ENCODE measurements around the gene IGSF6.

IGSF6 gene

DNA sequence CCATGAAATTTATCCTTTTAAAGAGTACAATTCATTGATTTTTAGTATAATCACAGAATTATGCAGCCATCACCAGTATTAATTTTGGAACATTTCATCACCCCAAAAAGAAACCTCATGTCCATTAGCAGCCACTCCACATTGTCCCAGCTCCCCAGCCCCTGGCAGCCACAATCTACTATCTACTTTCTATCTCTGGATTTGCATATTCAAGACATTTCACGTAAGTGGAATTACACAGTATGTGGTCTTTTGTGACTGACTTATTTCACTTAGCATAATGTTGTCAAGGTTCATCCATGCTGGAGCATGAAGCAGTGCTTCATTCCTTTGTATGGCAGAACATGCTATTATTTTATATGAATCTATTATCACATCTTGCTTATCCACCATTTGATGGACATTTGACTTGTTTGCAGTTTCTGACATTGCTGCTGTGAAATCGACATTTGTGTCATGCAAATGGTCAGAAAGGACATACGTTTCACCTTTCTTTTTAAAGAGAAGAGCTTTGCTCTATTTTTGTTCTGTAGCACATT is 42.3 kb downstream of the IGSF6 start:
- no peak overlapping the region for H3K4me3 ChIP-seq (ENCODE audit: low read depth, low read length)
- ChIA-PET POLR2A (interaction anchor here (1.0 kb wide), 1 partner anchor 19 kb away, joined by 5 read pairs; no protein-coding TSS in a partner anchor), CTCF (interaction anchor here (0.6 to 1.6 kb wide), 3 partner anchors 44 to 1824 kb away, joined by 3 read pairs; no protein-coding TSS in a partner anchor)
- H3K27ac ChIP-seq (ENCODE audit: extremely low read depth, low read depth, low read length): no peak overlapping the region
- no peaks in the 10 kb centered on the region; a peak in 1 of 3 replicates for H3K36me3 ChIP-seq (ENCODE audit: control insufficient read depth in 2 of 2, insufficient read depth in 1 of 2, low read length in 2 of 2)
- peaks cover 33% of the 10 kb centered on the region for H3K4me1 ChIP-seq (ENCODE audit: control insufficient read depth, insufficient read depth, low read length)
- no peaks in the 10 kb centered on the region for H3K9me3 ChIP-seq (ENCODE audit: control insufficient read depth, insufficient read depth, low read depth, low read length)
- TF ChIP-seq, protein P1, sequence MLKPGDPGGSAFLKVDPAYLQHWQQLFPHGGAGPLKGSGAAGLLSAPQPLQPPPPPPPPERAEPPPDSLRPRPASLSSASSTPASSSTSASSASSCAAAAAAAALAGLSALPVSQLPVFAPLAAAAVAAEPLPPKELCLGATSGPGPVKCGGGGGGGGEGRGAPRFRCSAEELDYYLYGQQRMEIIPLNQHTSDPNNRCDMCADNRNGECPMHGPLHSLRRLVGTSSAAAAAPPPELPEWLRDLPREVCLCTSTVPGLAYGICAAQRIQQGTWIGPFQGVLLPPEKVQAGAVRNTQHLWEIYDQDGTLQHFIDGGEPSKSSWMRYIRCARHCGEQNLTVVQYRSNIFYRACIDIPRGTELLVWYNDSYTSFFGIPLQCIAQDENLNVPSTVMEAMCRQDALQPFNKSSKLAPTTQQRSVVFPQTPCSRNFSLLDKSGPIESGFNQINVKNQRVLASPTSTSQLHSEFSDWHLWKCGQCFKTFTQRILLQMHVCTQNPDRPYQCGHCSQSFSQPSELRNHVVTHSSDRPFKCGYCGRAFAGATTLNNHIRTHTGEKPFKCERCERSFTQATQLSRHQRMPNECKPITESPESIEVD (tag by site-specific recombination; IDR thresholded peaks at IDR 0.05): no peak
- TF ChIP-seq TRIM28 (IDR thresholded peaks at IDR 0.05; ENCODE audit: borderline replicate concordance, low read length) (no peak), REPIN1 (tag by site-specific recombination; IDR thresholded peaks at IDR 0.05; ENCODE audit: low read depth) (no peak), ZBTB17 (tag by site-specific recombination; IDR thresholded peaks at IDR 0.05) (no peak), EGR2 (tag by site-specific recombination; IDR thresholded peaks at IDR 0.05; ENCODE audit: low read depth) (no peak), ZNF426 (tag by site-specific recombination; IDR thresholded peaks at IDR 0.05) (no peak), ZNF660 (tag by site-specific recombination; IDR thresholded peaks at IDR 0.05) (no peak)
- TF ChIP-seq, protein P2, sequence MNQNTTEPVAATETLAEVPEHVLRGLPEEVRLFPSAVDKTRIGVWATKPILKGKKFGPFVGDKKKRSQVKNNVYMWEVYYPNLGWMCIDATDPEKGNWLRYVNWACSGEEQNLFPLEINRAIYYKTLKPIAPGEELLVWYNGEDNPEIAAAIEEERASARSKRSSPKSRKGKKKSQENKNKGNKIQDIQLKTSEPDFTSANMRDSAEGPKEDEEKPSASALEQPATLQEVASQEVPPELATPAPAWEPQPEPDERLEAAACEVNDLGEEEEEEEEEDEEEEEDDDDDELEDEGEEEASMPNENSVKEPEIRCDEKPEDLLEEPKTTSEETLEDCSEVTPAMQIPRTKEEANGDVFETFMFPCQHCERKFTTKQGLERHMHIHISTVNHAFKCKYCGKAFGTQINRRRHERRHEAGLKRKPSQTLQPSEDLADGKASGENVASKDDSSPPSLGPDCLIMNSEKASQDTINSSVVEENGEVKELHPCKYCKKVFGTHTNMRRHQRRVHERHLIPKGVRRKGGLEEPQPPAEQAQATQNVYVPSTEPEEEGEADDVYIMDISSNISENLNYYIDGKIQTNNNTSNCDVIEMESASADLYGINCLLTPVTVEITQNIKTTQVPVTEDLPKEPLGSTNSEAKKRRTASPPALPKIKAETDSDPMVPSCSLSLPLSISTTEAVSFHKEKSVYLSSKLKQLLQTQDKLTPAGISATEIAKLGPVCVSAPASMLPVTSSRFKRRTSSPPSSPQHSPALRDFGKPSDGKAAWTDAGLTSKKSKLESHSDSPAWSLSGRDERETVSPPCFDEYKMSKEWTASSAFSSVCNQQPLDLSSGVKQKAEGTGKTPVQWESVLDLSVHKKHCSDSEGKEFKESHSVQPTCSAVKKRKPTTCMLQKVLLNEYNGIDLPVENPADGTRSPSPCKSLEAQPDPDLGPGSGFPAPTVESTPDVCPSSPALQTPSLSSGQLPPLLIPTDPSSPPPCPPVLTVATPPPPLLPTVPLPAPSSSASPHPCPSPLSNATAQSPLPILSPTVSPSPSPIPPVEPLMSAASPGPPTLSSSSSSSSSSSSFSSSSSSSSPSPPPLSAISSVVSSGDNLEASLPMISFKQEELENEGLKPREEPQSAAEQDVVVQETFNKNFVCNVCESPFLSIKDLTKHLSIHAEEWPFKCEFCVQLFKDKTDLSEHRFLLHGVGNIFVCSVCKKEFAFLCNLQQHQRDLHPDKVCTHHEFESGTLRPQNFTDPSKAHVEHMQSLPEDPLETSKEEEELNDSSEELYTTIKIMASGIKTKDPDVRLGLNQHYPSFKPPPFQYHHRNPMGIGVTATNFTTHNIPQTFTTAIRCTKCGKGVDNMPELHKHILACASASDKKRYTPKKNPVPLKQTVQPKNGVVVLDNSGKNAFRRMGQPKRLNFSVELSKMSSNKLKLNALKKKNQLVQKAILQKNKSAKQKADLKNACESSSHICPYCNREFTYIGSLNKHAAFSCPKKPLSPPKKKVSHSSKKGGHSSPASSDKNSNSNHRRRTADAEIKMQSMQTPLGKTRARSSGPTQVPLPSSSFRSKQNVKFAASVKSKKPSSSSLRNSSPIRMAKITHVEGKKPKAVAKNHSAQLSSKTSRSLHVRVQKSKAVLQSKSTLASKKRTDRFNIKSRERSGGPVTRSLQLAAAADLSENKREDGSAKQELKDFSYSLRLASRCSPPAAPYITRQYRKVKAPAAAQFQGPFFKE (tag by site-specific recombination; IDR thresholded peaks at IDR 0.05; ENCODE audit: borderline replicate concordance): no peak

DNA sequence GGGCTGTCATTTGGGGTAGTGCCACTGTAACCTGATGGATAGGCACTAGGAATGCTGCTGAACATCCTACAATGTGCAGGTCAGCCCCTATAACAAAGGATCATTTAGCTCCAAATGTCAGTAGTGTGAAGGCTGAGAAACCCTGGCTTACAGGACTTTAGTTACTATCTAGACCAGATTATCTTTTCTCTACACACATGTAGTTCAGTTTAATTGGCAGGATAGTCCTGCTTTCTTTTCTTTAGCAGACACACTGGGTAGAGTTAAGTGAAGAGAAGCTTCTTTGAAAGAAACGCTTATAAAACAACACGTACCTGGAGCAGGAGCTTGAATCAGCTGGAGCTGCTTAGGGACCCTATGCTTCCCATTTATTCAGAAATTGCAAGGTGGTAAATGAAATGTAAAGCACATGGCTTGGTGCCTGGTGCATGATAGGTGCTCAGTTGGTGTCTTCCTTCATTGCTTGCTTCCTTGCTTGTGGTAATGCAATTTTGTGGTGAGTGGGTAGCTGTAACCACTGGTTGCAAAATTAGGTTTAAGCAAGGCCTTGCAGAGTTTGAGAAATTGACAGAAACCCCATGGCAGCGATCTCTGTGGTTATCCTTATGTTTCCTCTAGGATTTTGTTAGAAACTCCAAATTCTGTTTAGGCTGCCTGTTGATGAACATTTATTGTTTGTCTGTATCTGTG is 43.6 kb downstream of the IGSF6 start:
- Histone ChIP-seq H3K4me1 (ENCODE audit: control insufficient read depth, insufficient read depth, low read length) (peaks cover 33% of the 10 kb centered on the region), H3K36me3 (ENCODE audit: control insufficient read depth in 2 of 2, insufficient read depth in 1 of 2, low read length in 2 of 2) (no peaks in the 10 kb centered on the region; a peak in 1 of 3 replicates), H3K27ac (ENCODE audit: extremely low read depth, low read depth, low read length) (no peak overlapping the region), H3K4me3 (ENCODE audit: low read depth, low read length) (no peak overlapping the region), H3K9me3 (ENCODE audit: control insufficient read depth, insufficient read depth, low read depth, low read length) (no peaks in the 10 kb centered on the region)
- ChIA-PET POLR2A (no interaction called here), CTCF (interaction anchor here (0.6 to 1.0 kb wide), 3 partner anchors 49 to 396 kb away, joined by 3 to 4 read pairs (median 3); no protein-coding TSS in a partner anchor)
- TF ChIP-seq ZFP69B (tag by site-specific recombination; IDR thresholded peaks at IDR 0.05) (no peak), ZFP41 (tag by site-specific recombination; IDR thresholded peaks at IDR 0.05; ENCODE audit: borderline replicate concordance) (no peak), ZNF560 (tag by site-specific recombination; IDR thresholded peaks at IDR 0.05; ENCODE audit: borderline replicate concordance) (no peak), ZNF324 (tag by site-specific recombination; IDR thresholded peaks at IDR 0.05) (no peak), ZNF48 (tag by site-specific recombination; IDR thresholded peaks at IDR 0.05) (no peak), ZNF214 (tag by site-specific recombination; IDR thresholded peaks at IDR 0.05; ENCODE audit: borderline replicate concordance) (no peak), SALL2 (tag by site-specific recombination; IDR thresholded peaks at IDR 0.05; ENCODE audit: borderline replicate concordance) (no peak), ZFP37 (tag by site-specific recombination; IDR thresholded peaks at IDR 0.05) (no peak), ZFHX2 (tag by site-specific recombination; conservative IDR thresholded peaks at IDR 0.05) (no peak)
- TF ChIP-seq, protein P3, sequence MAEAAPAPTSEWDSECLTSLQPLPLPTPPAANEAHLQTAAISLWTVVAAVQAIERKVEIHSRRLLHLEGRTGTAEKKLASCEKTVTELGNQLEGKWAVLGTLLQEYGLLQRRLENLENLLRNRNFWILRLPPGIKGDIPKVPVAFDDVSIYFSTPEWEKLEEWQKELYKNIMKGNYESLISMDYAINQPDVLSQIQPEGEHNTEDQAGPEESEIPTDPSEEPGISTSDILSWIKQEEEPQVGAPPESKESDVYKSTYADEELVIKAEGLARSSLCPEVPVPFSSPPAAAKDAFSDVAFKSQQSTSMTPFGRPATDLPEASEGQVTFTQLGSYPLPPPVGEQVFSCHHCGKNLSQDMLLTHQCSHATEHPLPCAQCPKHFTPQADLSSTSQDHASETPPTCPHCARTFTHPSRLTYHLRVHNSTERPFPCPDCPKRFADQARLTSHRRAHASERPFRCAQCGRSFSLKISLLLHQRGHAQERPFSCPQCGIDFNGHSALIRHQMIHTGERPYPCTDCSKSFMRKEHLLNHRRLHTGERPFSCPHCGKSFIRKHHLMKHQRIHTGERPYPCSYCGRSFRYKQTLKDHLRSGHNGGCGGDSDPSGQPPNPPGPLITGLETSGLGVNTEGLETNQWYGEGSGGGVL (tag by site-specific recombination; IDR thresholded peaks at IDR 0.05): no peak
- TF ChIP-seq, protein P4, sequence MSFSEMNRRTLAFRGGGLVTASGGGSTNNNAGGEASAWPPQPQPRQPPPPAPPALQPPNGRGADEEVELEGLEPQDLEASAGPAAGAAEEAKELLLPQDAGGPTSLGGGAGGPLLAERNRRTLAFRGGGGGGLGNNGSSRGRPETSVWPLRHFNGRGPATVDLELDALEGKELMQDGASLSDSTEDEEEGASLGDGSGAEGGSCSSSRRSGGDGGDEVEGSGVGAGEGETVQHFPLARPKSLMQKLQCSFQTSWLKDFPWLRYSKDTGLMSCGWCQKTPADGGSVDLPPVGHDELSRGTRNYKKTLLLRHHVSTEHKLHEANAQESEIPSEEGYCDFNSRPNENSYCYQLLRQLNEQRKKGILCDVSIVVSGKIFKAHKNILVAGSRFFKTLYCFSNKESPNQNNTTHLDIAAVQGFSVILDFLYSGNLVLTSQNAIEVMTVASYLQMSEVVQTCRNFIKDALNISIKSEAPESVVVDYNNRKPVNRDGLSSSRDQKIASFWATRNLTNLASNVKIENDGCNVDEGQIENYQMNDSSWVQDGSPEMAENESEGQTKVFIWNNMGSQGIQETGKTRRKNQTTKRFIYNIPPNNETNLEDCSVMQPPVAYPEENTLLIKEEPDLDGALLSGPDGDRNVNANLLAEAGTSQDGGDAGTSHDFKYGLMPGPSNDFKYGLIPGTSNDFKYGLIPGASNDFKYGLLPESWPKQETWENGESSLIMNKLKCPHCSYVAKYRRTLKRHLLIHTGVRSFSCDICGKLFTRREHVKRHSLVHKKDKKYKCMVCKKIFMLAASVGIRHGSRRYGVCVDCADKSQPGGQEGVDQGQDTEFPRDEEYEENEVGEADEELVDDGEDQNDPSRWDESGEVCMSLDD (tag by site-specific recombination; IDR thresholded peaks at IDR 0.05): no peak
- TF ChIP-seq, protein P5, sequence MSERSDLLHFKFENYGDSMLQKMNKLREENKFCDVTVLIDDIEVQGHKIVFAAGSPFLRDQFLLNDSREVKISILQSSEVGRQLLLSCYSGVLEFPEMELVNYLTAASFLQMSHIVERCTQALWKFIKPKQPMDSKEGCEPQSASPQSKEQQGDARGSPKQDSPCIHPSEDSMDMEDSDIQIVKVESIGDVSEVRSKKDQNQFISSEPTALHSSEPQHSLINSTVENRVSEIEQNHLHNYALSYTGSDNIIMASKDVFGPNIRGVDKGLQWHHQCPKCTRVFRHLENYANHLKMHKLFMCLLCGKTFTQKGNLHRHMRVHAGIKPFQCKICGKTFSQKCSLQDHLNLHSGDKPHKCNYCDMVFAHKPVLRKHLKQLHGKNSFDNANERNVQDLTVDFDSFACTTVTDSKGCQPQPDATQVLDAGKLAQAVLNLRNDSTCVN (tag by site-specific recombination; optimal IDR thresholded peaks at IDR 0.05): no peak

All from HEK293 (cell line).